ENCODE data around the gene TRAPPC6A.

DNA sequence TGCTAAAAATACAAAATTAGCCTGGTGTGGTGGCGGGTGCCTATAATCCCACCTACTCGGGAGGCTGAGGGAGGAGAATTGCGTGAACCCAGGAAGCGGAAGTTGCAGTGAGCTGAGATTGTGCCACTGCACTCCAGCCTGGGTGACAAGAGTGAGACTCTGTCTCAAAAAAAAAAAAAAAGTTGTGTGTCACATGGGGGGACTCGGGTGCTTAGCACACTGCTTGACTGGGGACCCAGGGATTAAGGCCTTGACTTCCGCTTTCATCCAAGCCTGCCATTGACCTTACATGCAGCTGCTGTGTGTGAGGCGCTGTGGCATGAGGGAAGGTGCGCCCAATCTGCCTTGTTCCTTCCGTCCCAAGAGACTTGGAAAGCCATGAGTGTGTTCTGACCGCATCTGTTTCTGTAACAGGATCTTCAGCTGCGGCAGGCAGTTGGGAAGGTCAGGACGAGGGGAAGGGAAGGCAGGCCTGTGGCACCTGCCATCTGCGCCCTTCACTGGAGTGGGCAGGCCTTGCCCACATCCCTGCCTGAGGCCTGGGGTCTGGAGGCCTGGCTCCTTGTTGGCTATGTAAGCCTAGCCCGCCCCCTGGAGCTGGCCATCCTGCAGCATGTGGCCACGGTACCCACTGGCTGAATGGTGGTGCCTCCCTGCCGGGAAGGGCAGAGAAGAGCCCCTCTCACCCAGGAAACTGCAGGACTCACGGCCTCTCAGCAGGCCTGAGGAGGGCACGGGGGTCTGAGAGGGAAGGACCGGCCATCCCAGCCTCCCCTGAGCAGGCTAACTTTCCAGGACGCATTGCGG lies 62.0 kb downstream of the TRAPPC6A start:
- TF ChIP-seq CTCF (IDR thresholded peaks at IDR 0.05) (no peak), EZH2 (IDR thresholded peaks at IDR 0.05; ENCODE audit: borderline replicate concordance, insufficient read depth, low read depth, low read length, poor library complexity, severe bottlenecking) (no peak)
